K562 (cell line): Measurements from ENCODE around the gene TIGAR. TPM values are rescaled to one million over a fixed set of nuclear protein-coding genes. Genes with fewer than 3 reads are reported as not detected.

Experiments
- ATAC-seq: fragments of 200-7000 bp; cut with Tn5 transposase; 3 replicates; pipeline ENCODE4 v1.9.1; 2020; ENCODE audit warnings: moderate library complexity
- BruUV-seq: library from RNA; stranded (reverse); fragments of 400-500 nt; replicated peaks from 2 replicates; lab custom pipeline; 2021; lab: Mats Ljungman, UMichigan
- CTCF ChIA-PET: fragments of 300-600 bp; formaldehyde crosslinking; extraction: SDS; loops from one replicate; lab custom pipeline; 2021; ENCODE audit warnings: low intra/inter-chr PET ratio; lab: Yijun Ruan, JAX
- POLR2A ChIA-PET: fragments of 300-600, 350-650 bp; sonication (Branson Sonifier 250); formaldehyde crosslinking; extraction: SDS; loops from one replicate; lab custom pipeline; 2021; ENCODE audit warnings: antibody characterized with exemption, inconsistent platforms; lab: Yijun Ruan, JAX
- DNase-seq, 4 experiments: peaks; one replicate each; pipeline versions ENCODE4 v3.0.0 to v3.0.0-alpha.2; 2011 to 2018; ENCODE audit warnings: low spot score in 3 of 4, mixed read lengths in 3 of 4; ENCODE audit errors: extremely low read depth in 1 of 4
- FAIRE-seq: peaks from 2 replicates; lab custom pipeline; 2011; peaks lifted over from hg19 to GRCh38; lab: Jason Lieb, UNC
- H2AFZ ChIP-seq: 2 replicates; pipeline ENCODE4 v1.6.0; 2011; ENCODE audit warnings: low read depth, low read length, control low read depth, inconsistent platforms
- H3K27ac ChIP-seq: fragments of 200-600 bp; 3 replicates; pipeline ENCODE4 v1.8.0; 2011; ENCODE audit warnings: low read depth, mild to moderate bottlenecking, control low read depth, inconsistent platforms, low read length, moderate library complexity, mixed read lengths; ENCODE audit errors: extremely low read depth
- H3K27me3 ChIP-seq, 2 experiments: fragments of 300-600 bp in 1 of 2; 2 replicates in 1 of 2; 3 replicates in 1 of 2; pipeline versions ENCODE4 v1.6.0 to v1.8.0; 2011; ENCODE audit warnings: inconsistent platforms in 2 of 2, low read length in 2 of 2, mild to moderate bottlenecking in 1 of 2, mixed read lengths in 1 of 2, moderate library complexity in 1 of 2; ENCODE audit not compliant: control insufficient read depth in 2 of 2, insufficient read depth in 2 of 2
- H3K36me3 ChIP-seq: fragments of 300-600 bp; 3 replicates; pipeline ENCODE4 v1.8.0; 2011; ENCODE audit warnings: mild to moderate bottlenecking, low read length, inconsistent platforms; ENCODE audit not compliant: control insufficient read depth, insufficient read depth
- H3K4me1 ChIP-seq, 2 experiments: fragments of 200-600 bp in 1 of 2; replicated peaks in 1 of 2; 2 replicates in 1 of 2; 3 replicates in 1 of 2; pipeline versions ENCODE4 v1.5.1 to v1.8.0; 2011; ENCODE audit warnings: inconsistent platforms in 2 of 2, low read length in 2 of 2, mild to moderate bottlenecking in 1 of 2, mixed read lengths in 1 of 2, moderate library complexity in 1 of 2; ENCODE audit not compliant: control insufficient read depth in 2 of 2, insufficient read depth in 2 of 2
- H3K4me2 ChIP-seq: 2 replicates; pipeline ENCODE4 v1.6.1; 2011; ENCODE audit warnings: low read length, control low read depth, inconsistent platforms, mixed read lengths; ENCODE audit not compliant: insufficient read depth
- H3K4me3 ChIP-seq: fragments of 200-600 bp; sonication (generic), shearing (Covaris generic); 2 replicates; pipeline ENCODE4 v1.5.1; 2016; ENCODE audit warnings: control low read depth, inconsistent platforms
- H3K79me2 ChIP-seq: fragments of 200-600 bp; 3 replicates; pipeline ENCODE4 v1.8.0; 2011; ENCODE audit warnings: low read length, inconsistent platforms; ENCODE audit not compliant: control insufficient read depth, insufficient read depth
- H3K9ac ChIP-seq, 2 experiments: 2 replicates each; pipeline versions ENCODE4 v1.6.0 to v1.6.1; 2011; ENCODE audit warnings: low read depth in 2 of 2, low read length in 2 of 2, control low read depth in 1 of 2, inconsistent platforms in 1 of 2, mild to moderate bottlenecking in 1 of 2, mixed read lengths in 1 of 2; ENCODE audit not compliant: insufficient read depth in 1 of 2
- H3K9me1 ChIP-seq: one replicate; pipeline ENCODE4 v1.6.0; 2011; ENCODE audit warnings: inconsistent platforms, mild to moderate bottlenecking, low read length, moderate library complexity; ENCODE audit not compliant: control insufficient read depth, insufficient read depth
- H3K9me3 ChIP-seq: replicated peaks from 2 replicates; pipeline ENCODE4 v1.5.1; 2011; ENCODE audit warnings: low read depth, low read length, inconsistent platforms; ENCODE audit not compliant: control insufficient read depth, insufficient read depth
- H4K20me1 ChIP-seq: replicated peaks from 2 replicates; pipeline ENCODE4 v1.6.1; 2011; ENCODE audit warnings: low read length, inconsistent platforms, mixed read lengths; ENCODE audit not compliant: control insufficient read depth, insufficient read depth
- MAFF ChIP-seq: IDR thresholded peaks from 2 replicates; pipeline ENCODE4 v1.6.1; 2012; ENCODE audit warnings: low read length, improper control_type of control experiment
- MIER1 ChIP-seq: fragments of 450-650 bp; IDR thresholded peaks from 2 replicates; pipeline ENCODE4 v1.6.1; 2016; ENCODE audit warnings: antibody characterized with exemption, mild to moderate bottlenecking, low read depth
- POLR2G ChIP-seq: fragments of 200-400 bp; formaldehyde crosslinking; IDR thresholded peaks from 2 replicates; pipeline ENCODE4 v1.6.1; 2017; ENCODE audit warnings: low read depth, mild to moderate bottlenecking, antibody characterized with exemption, low read length, moderate library complexity
- REST ChIP-seq, 2 experiments: fragments of 450-650 bp; formaldehyde crosslinking in 1 of 2; IDR thresholded peaks; 2 replicates each; pipeline versions ENCODE4 v1.4.0 to v1.6.1; 2014 to 2020; ENCODE audit warnings: mild to moderate bottlenecking in 2 of 2, borderline replicate concordance in 1 of 2, low read depth in 1 of 2
- SRSF9 ChIP-seq: fragments of 200-400 bp; formaldehyde crosslinking; IDR thresholded peaks from 2 replicates; pipeline ENCODE4 v1.6.1; 2017; ENCODE audit warnings: low read depth, low read length, borderline replicate concordance
- U2AF1 ChIP-seq: fragments of 200-400 bp; formaldehyde crosslinking; optimal IDR thresholded peaks from 2 replicates; pipeline ENCODE3; 2017; ENCODE audit warnings: mild to moderate bottlenecking, low read depth, low read length, moderate library complexity
- WHSC1 ChIP-seq: IDR thresholded peaks from one replicate; pipeline ENCODE4 v1.6.1; 2012; ENCODE audit warnings: low read length, control low read depth, inconsistent platforms
- ZNF77 ChIP-seq: fragments of 250-450 bp; sonication (Bioruptor Pico); IDR thresholded peaks from 2 replicates; pipeline ENCODE4 v1.5.0; 2020
- WGBS: fragments of 100-300 bp; shearing (Covaris generic); methylation state at CpG from one replicate; pipeline ENCODE4 v1.1.6; 2016; ENCODE audit warnings: low coverage, mixed read lengths; ENCODE audit not compliant: insufficient coverage; ENCODE audit errors: missing lambda C conversion rate; 5-methylcytosine and 5-hydroxymethylcytosine counted together
- in situ Hi-C: fragments of 300-500 bp; cut with MboI; formaldehyde crosslinking; loops from 4 replicates; pipeline ENCODE4 v1.15.0; 2018; ENCODE audit warnings: inconsistent platforms, mixed read lengths
- intact Hi-C: fragments of 100-400 bp; cut with micrococcal nuclease; formaldehyde crosslinking; loops from 2 replicates; pipeline ENCODE4 v1.14.2; 2022
- polyA plus RNA-seq, 8 experiments: library from polyadenylated mRNA; depleted of rRNA in 4 of 8; stranded (reverse) in 5 of 8; unstranded in 3 of 8; fragments of >200 nt; fragmentation: Nextera tagmentation in 2 of 8; fragmentation: Illumina TruSeq in 1 of 8; extraction: Ambion mirVana in 2 of 8; extraction: Trizol in 1 of 8; gene quantifications; 2 replicates each; pipeline versions ENCODE4 v1.2.1 to v1.2.3, GENCODE V29; 2011 to 2014; ENCODE audit warnings: inconsistent platforms in 1 of 8, missing spikeins in 1 of 8
- total RNA-seq, 7 experiments: library from RNA; depleted of rRNA in 6 of 7; stranded (reverse); fragments of >200 nt in 6 of 7; fragmentation: Illumina TruSeq in 2 of 7; extraction: Trizol in 2 of 7; gene quantifications; 2 replicates each; pipeline versions ENCODE4 v1.2.1 to v1.2.3, GENCODE V29; 2011 to 2021; ENCODE audit warnings: low replicate concordance in 1 of 7

TIGAR gene
- total and polyA plus RNA-seq, 9 of the 15 experiments (the other 6 are each of a cell fraction or from before 2014, with no cell fraction given) = 0.11 to 1.0 (median 0.53) TPM; not detected in 2

- ChIA-PET CTCF (no interaction called here), POLR2A (interaction anchor here (0.8 to 2.2 kb wide), 3 partner anchors 9 to 285 kb away, joined by 3 to 9 read pairs (median 5); no protein-coding TSS in a partner anchor)
- H3K4me3 ChIP-seq = no peak overlapping the region
- H3K4me2 ChIP-seq = no peak overlapping the region
- no peaks in the 10 kb centered on the region for H3K27me3 ChIP-seq
- H3K79me2 ChIP-seq = peaks cover 54% of the 10 kb centered on the region
- H3K27ac ChIP-seq = no peak overlapping the region
- BruUV-seq = no TSS peak
- H3K9ac ChIP-seq = no peak overlapping the region
- no peaks in the 10 kb centered on the region for H3K9me3 ChIP-seq
- FAIRE-seq (no peak), DNase-seq (no peak), ATAC-seq (no peak)
- no peak overlapping the region for H2AFZ ChIP-seq
- TF ChIP-seq MAFF (no peak), ZNF77 (CRISPR knock-in tag) (no peak), POLR2G (0 out of 2 replicates have a peak, but pooled peaks have one; percentile 28)
- H3K9me1 ChIP-seq = no peaks in the 10 kb centered on the region
- in situ Hi-C loops (loop anchor here (25.0 kb wide), 1 partner anchor 397 kb away; no protein-coding TSS in a partner anchor), intact Hi-C loops (no loop called here)
- peaks cover 10% of the 10 kb centered on the region; the same call in 1 of the 2 replicates for H4K20me1 ChIP-seq
- no peaks in the 10 kb centered on the region; a peak in 1 of 5 replicates for H3K4me1 ChIP-seq
- peaks cover 95% of the 10 kb centered on the region for H3K36me3 ChIP-seq
- 93% methylated on average over 4 of the region's 4 CpGs for WGBS
These were observed 36.7 kb upstream of the TIGAR start for GRCh38 chr12:4284306-4284705.

GRCh38 chr12:4285070-4285469, 35.9 kb upstream of the TIGAR start:
- H3K9me1 ChIP-seq = no peaks in the 10 kb centered on the region
- H3K27ac ChIP-seq = no peak overlapping the region
- H3K4me3 ChIP-seq = no peak overlapping the region
- FAIRE-seq (no peak), ATAC-seq (no peak), DNase-seq (no peak)
- H3K36me3 ChIP-seq = peaks cover 95% of the 10 kb centered on the region
- WGBS = 94% methylated on average over 8 of the region's 8 CpGs
- no peak overlapping the region for H3K4me2 ChIP-seq
- intact Hi-C loops (no loop called here), in situ Hi-C loops (loop anchor here (25.0 kb wide), 1 partner anchor 398 kb away; no protein-coding TSS in a partner anchor)
- no peaks in the 10 kb centered on the region for H3K27me3 ChIP-seq
- no peak overlapping the region for H3K9ac ChIP-seq
- peaks cover 10% of the 10 kb centered on the region; the same call in 1 of the 2 replicates for H4K20me1 ChIP-seq
- CTCF ChIA-PET = no interaction called here
- H3K79me2 ChIP-seq = peaks cover 48% of the 10 kb centered on the region
- no peaks in the 10 kb centered on the region for H3K9me3 ChIP-seq
- POLR2A ChIA-PET = interaction anchor here (0.8 to 2.2 kb wide), 4 partner anchors 8 to 13 kb away, joined by 3 to 9 read pairs (median 6); no protein-coding TSS in a partner anchor
- H3K4me1 ChIP-seq = no peaks in the 10 kb centered on the region
- no peak overlapping the region for H2AFZ ChIP-seq
- no TSS peak for BruUV-seq
- no peak for TF ChIP-seq MIER1
- TF ChIP-seq SRSF9 = no peak
- TF ChIP-seq WHSC1 = no peak
- TF ChIP-seq U2AF1 = no peak
- no peak for TF ChIP-seq REST (IDR thresholded peaks at IDR 0.05; ENCODE audit: borderline replicate concordance)
- TF ChIP-seq REST (CRISPR knock-in tag; IDR thresholded peaks at IDR 0.05; ENCODE audit: low read depth) = no peak
